H1 (cell line): ENCODE results near the gene TMTC2.

Experiments
- BCL11A ChIP-seq, 2 experiments: IDR thresholded peaks; one replicate each; pipeline ENCODE4 v1.6.1; 2011; ENCODE audit warnings: low read depth in 2 of 2, low read length in 2 of 2, mild to moderate bottlenecking in 2 of 2
- MAX ChIP-seq: IDR thresholded peaks from 2 replicates; pipeline ENCODE4 v1.6.1; 2012; ENCODE audit warnings: inconsistent platforms
- POLR2AphosphoS5 ChIP-seq: IDR thresholded peaks from 2 replicates; pipeline ENCODE4 v1.6.1; 2011; ENCODE audit warnings: low read depth, low read length
- SAP30 ChIP-seq: fragments of 300-600 bp; sonication (generic); IDR thresholded peaks from 2 replicates; pipeline ENCODE4 v1.7.1; 2012; ENCODE audit warnings: low read length, moderate library complexity, mild to moderate bottlenecking, inconsistent platforms; ENCODE audit not compliant: insufficient read depth, insufficient replicate concordance
- TF ChIP-seq, protein P1 (sequence below), 3 experiments: IDR thresholded peaks; 1 replicate in 2 of 3; 2 replicates in 1 of 3; pipeline versions ENCODE4 v1.5.1 to v1.6.1; 2011; ENCODE audit warnings: low read length in 3 of 3, mild to moderate bottlenecking in 3 of 3, inconsistent platforms in 2 of 3, low read depth in 1 of 3, moderate library complexity in 1 of 3; ENCODE audit not compliant: insufficient read depth in 1 of 3; ENCODE audit errors: control extremely low read depth in 1 of 3

GRCh38 chr12:82757059-82757458 is 70.4 kb downstream of the TMTC2 start:
- TF ChIP-seq, protein P1, sequence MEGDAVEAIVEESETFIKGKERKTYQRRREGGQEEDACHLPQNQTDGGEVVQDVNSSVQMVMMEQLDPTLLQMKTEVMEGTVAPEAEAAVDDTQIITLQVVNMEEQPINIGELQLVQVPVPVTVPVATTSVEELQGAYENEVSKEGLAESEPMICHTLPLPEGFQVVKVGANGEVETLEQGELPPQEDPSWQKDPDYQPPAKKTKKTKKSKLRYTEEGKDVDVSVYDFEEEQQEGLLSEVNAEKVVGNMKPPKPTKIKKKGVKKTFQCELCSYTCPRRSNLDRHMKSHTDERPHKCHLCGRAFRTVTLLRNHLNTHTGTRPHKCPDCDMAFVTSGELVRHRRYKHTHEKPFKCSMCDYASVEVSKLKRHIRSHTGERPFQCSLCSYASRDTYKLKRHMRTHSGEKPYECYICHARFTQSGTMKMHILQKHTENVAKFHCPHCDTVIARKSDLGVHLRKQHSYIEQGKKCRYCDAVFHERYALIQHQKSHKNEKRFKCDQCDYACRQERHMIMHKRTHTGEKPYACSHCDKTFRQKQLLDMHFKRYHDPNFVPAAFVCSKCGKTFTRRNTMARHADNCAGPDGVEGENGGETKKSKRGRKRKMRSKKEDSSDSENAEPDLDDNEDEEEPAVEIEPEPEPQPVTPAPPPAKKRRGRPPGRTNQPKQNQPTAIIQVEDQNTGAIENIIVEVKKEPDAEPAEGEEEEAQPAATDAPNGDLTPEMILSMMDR (IDR thresholded peaks at IDR 0.05; ENCODE audit: control extremely low read depth in 1 of 3, insufficient read depth in 1 of 3, low read depth in 1 of 3, low read length in 3 of 3), result no peak
- TF ChIP-seq SAP30 (no peak), POLR2AphosphoS5 (no peak), MAX (no peak), BCL11A (IDR thresholded peaks at IDR 0.05; ENCODE audit: low read depth in 2 of 2, low read length in 2 of 2) (no peak)
